Colonic mucosa (tissue), 4 donors: Measurements from ENCODE around the gene SELENOS. TPM values are rescaled to one million over a fixed set of nuclear protein-coding genes. Genes with fewer than 3 reads are reported as not detected.
"Not testable (repeated sequence)": the region's sequence is repeated elsewhere in the genome, so short reads cannot be mapped to it uniquely, and the experiment has no call there.

Experiments used
- DNase-seq: peaks from one replicate; pipeline ENCODE4 v3.0.0-alpha.2; 2020
- H3K27ac ChIP-seq: fragments of 200-600 bp; one replicate; pipeline ENCODE4 v1.8.0; 2021
- H3K27me3 ChIP-seq: fragments of 200-600 bp; one replicate; pipeline ENCODE4 v1.8.0; 2021
- H3K36me3 ChIP-seq: fragments of 200-600 bp; one replicate; pipeline ENCODE4 v1.8.0; 2021
- H3K4me1 ChIP-seq: fragments of 200-600 bp; one replicate; pipeline ENCODE4 v1.8.0; 2021; ENCODE audit warnings: mild to moderate bottlenecking
- H3K4me3 ChIP-seq: fragments of 200-600 bp; one replicate; pipeline ENCODE4 v1.8.0; 2021
- H3K9ac ChIP-seq, 2 donors: one replicate each; pipeline ENCODE4 v1.7.0; 2013; ENCODE audit warnings: control low read depth in 2 of 2, low read depth in 2 of 2, low read length in 2 of 2
- H3K9me3 ChIP-seq: fragments of 200-600 bp; one replicate; pipeline ENCODE4 v1.8.0; 2021
- CTCF ChIP-seq: fragments of 200-600 bp; IDR thresholded peaks from one replicate; pipeline ENCODE4 v1.8.0; 2022; ENCODE audit warnings: antibody characterized with exemption, mild to moderate bottlenecking
- intact Hi-C: fragments of 100-400 bp; cut with DNase I; formaldehyde crosslinking; loops from one replicate; pipeline ENCODE4 v1.14.1; 2022
- total RNA-seq, 2 donors: library from RNA; stranded (reverse); fragmentation: NEBNext Ultra II Directional in 1 of 2; extraction: Animal tissue kit (Norgen Biotek cat#: 25700) in 1 of 2; gene quantifications; one replicate each; pipeline ENCODE4 v1.2.1, GENCODE V29; 2021
- donor health status: healthy.
- donor health status: DM: no; HTN: no; CAD: no.
- donor health status: DM: no; HTN: no; CAD: no.

SELENOS gene
- total RNA-seq, 2 donors from 2014 or later: 85.8 to 121 TPM

GRCh38 chr15:101288905-101289513 lies 11.7 kb upstream of the SELENOS start:
- H3K4me3 ChIP-seq: no peak overlapping the region
- no peak overlapping the region for H3K27ac ChIP-seq
- no peaks in the 10 kb centered on the region for H3K9me3 ChIP-seq
- H3K9ac ChIP-seq: no peak overlapping the region
- peaks cover 3% of the 10 kb centered on the region for H3K36me3 ChIP-seq
- no peak for DNase-seq
- H3K27me3 ChIP-seq: no peaks in the 10 kb centered on the region
- peak; percentile 74 for TF ChIP-seq CTCF
- intact Hi-C loops: no loop called here
- H3K4me1 ChIP-seq: peaks cover 2% of the 10 kb centered on the region

GRCh38 chr15:101287342-101287741 lies 10.1 kb upstream of the SELENOS start:
- H3K27ac ChIP-seq, H3K36me3 ChIP-seq, H3K9me3 ChIP-seq, DNase-seq, H3K4me1 ChIP-seq, H3K27me3 ChIP-seq, intact Hi-C loops, H3K4me3 ChIP-seq, H3K9ac ChIP-seq: not testable (repeated sequence)

GRCh38 chr15:101286471-101287114 lies 9.3 kb upstream of the SELENOS start:
- no peak overlapping the region for H3K9ac ChIP-seq
- no peaks in the 10 kb centered on the region for H3K9me3 ChIP-seq
- intact Hi-C loops: no loop called here
- DNase-seq: no peak
- H3K4me1 ChIP-seq: no peaks in the 10 kb centered on the region
- peaks cover 7% of the 10 kb centered on the region for H3K36me3 ChIP-seq
- H3K27me3 ChIP-seq: no peaks in the 10 kb centered on the region
- TF ChIP-seq CTCF: no peak
- H3K4me3 ChIP-seq: no peak overlapping the region
- no peak overlapping the region for H3K27ac ChIP-seq

DNA sequence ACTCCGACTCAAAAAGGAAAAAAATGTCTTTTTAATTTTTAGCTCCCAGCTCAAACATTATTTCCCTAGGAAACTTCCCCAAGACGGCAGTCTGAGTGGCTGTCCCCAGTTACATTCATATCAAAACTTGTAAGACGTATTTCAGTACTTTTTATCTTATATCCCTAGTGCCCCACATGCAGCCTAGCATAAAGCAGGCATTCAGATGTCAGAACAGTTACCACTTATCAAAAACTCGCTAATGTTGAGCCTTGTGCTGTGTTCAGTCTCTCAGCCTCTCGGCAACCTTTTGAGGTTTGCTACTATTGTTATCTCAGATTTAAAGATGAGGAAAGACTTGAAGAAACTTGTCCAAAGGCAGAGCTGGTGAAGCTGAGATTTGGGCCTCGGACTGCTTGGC lies 6.6 kb upstream of the SELENOS start:
- H3K36me3 ChIP-seq: peaks cover 7% of the 10 kb centered on the region
- TF ChIP-seq CTCF: no peak

DNA sequence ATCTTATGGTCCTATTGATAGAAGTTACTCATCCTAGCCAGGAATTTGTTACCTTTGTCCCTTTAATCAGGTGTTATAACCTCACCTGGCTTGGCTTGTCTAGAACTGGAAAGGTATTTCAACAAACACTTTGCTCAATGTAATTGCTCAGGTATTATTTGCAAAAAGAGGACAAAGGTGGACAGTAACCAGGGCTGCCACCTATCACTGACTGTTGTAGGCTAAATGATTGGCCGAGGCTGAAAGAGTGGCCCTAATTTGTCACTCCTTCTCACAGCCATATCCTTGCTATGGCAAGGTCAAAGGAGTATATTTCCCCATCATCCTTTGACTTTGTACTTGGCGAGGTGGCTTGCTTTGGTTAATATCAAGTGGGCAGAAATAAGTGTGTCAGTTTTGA lies 2.7 kb upstream of the SELENOS start:
- no peak for TF ChIP-seq CTCF
- intact Hi-C loops: no loop called here
- Histone ChIP-seq H3K27me3 (no peaks in the 10 kb centered on the region), H3K4me1 (peaks cover 8% of the 10 kb centered on the region), H3K9ac (no peak overlapping the region), H3K9me3 (no peaks in the 10 kb centered on the region), H3K4me3 (no peak overlapping the region), H3K36me3 (peaks cover 4% of the 10 kb centered on the region), H3K27ac (peak overlapping the region; percentile 38)
- DNase-seq: no peak

More for the DNA sequence above, 6.6 kb upstream of the SELENOS start:
- Histone ChIP-seq H3K4me3 (no peak overlapping the region), H3K27me3 (no peaks in the 10 kb centered on the region), H3K9ac (no peak overlapping the region), H3K4me1 (no peaks in the 10 kb centered on the region), H3K27ac (no peak overlapping the region), H3K9me3 (no peaks in the 10 kb centered on the region)
- intact Hi-C loops: no loop called here
- no peak for DNase-seq

GRCh38 chr15:101277943-101278564 lies 769 bp upstream of the SELENOS start:
- Histone ChIP-seq H3K9me3 (no peaks in the 10 kb centered on the region), H3K27ac (peak overlapping the region; percentile 92), H3K36me3 (peaks cover 17% of the 10 kb centered on the region), H3K9ac (peak overlapping the region; percentile 40 to 72), H3K4me3 (peak overlapping the region; percentile 97), H3K27me3 (no peaks in the 10 kb centered on the region), H3K4me1 (peaks cover 8% of the 10 kb centered on the region)
- intact Hi-C loops: no loop called here
- TF ChIP-seq CTCF: no peak
- DNase-seq: peak; percentile 34
